ENCODE results near the gene SLC35F4. TPM values are rescaled to one million over a fixed set of nuclear protein-coding genes. Genes with fewer than 3 reads are reported as not detected.

The SLC35F4 gene
- total and polyA plus RNA-seq, 10 of the 15 experiments (the other 5 are each of a cell fraction or from before 2014, with no cell fraction given), result 0.06 to 0.30 TPM; not detected in 8

DNA sequence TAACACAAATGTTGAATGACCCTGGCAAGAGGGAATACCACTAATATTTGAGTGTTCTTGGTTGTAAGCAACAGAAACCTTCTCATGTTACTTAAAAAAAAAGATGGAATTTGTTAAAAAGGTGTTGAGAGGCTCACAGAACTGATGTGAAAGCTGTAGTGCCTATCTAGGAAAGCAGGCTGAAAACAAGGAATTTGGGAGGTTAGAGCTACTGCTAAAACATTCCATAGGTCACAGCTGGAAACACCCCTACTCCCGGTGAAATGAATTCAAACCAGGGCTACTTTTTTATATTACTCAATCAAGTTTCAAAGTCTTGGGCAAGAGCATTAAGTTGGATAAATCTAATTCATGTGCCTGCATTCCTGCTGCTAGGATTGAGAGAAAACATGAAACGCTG is 104.1 kb downstream of the SLC35F4 start (continued):
- TF ChIP-seq, protein P1, sequence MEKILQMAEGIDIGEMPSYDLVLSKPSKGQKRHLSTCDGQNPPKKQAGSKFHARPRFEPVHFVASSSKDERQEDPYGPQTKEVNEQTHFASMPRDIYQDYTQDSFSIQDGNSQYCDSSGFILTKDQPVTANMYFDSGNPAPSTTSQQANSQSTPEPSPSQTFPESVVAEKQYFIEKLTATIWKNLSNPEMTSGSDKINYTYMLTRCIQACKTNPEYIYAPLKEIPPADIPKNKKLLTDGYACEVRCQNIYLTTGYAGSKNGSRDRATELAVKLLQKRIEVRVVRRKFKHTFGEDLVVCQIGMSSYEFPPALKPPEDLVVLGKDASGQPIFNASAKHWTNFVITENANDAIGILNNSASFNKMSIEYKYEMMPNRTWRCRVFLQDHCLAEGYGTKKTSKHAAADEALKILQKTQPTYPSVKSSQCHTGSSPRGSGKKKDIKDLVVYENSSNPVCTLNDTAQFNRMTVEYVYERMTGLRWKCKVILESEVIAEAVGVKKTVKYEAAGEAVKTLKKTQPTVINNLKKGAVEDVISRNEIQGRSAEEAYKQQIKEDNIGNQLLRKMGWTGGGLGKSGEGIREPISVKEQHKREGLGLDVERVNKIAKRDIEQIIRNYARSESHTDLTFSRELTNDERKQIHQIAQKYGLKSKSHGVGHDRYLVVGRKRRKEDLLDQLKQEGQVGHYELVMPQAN (conservative IDR thresholded peaks at IDR 0.05), result no peak
- TF ChIP-seq, protein P2, sequence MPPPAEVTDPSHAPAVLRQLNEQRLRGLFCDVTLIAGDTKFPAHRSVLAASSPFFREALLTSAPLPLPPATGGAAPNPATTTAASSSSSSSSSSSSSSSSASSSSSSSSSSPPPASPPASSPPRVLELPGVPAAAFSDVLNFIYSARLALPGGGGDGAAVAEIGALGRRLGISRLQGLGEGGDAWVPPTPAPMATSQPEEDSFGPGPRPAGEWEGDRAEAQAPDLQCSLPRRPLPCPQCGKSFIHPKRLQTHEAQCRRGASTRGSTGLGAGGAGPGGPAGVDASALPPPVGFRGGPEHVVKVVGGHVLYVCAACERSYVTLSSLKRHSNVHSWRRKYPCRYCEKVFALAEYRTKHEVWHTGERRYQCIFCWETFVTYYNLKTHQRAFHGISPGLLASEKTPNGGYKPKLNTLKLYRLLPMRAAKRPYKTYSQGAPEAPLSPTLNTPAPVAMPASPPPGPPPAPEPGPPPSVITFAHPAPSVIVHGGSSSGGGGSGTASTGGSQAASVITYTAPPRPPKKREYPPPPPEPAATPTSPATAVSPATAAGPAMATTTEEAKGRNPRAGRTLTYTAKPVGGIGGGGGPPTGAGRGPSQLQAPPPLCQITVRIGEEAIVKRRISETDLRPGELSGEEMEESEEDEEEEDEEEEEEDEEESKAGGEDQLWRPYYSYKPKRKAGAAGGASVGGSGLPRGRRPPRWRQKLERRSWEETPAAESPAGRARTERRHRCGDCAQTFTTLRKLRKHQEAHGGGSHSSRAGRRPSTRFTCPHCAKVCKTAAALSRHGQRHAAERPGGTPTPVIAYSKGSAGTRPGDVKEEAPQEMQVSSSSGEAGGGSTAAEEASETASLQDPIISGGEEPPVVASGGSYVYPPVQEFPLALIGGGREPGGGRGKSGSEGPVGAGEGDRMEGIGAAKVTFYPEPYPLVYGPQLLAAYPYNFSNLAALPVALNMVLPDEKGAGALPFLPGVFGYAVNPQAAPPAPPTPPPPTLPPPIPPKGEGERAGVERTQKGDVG (CRISPR knock-in tag; IDR thresholded peaks at IDR 0.05), result no peak

DNA sequence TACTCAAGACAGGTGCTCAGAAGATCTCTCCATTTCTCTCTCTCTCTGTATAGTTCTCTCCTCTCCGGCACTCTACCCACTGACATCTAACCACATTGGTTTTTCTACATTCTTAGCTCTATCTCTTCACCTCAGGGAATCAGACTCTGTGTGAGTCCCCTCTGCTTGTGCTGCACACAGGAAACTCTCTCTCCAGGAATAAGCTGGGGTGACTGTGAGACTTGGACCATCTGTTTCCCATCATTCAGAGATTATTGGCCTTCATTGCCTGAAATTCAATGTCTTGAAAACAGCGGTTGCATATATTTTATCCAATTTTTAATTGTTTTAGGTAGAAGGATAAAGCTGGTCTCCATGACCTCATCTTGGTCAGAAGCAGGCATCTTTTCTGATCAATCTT is 105.0 kb downstream of the SLC35F4 start:
- no peaks in the 10 kb centered on the region for H3K36me3 ChIP-seq (ENCODE audit: control insufficient read depth in 2 of 2, insufficient read depth in 2 of 2, low read length in 1 of 2)
- no peak for ATAC-seq
- intact Hi-C loops (cut with micrococcal nuclease; ENCODE audit: unreplicated experiment) (no loop called here), in situ Hi-C loops (cut with MboI) (no loop called here)
- WGBS (ENCODE audit: insufficient coverage, insufficient replicate concordance, low lambda C conversion rate, missing lambda C conversion rate), result 26% methylated on average over 2 of the region's 2 CpGs
- no peaks in the 10 kb centered on the region for H4K20me1 ChIP-seq (ENCODE audit: control insufficient read depth, insufficient read depth)
- DNase-seq (ENCODE audit: low read depth, low spot score), result no peak
- H3K27me3 ChIP-seq (replicated peaks in 1 of 2; ENCODE audit: control insufficient read depth in 2 of 2, insufficient read depth in 2 of 2, low read length in 1 of 2), result no peaks in the 10 kb centered on the region; a peak in 1 of 4 replicates
- no peak overlapping the region for H3K4me3 ChIP-seq
- H3K79me2 ChIP-seq (ENCODE audit: control insufficient read depth, insufficient read depth, low read length), result no peaks in the 10 kb centered on the region
- no peaks in the 10 kb centered on the region for H3K4me1 ChIP-seq (ENCODE audit: control insufficient read depth, insufficient read depth, low read length)
- no peak for FAIRE-seq
- ChIA-PET CTCF (no interaction called here), SMC1A (ENCODE audit: uncharacterized antibody, unreplicated experiment) (interaction anchor here (1.1 kb wide), 1 partner anchor 49 kb away, joined by 3 read pairs; no protein-coding TSS in a partner anchor), POLR2A (no interaction called here), RAD21 (ENCODE audit: unreplicated experiment) (no interaction called here)
- no peak overlapping the region for H2AFZ ChIP-seq (ENCODE audit: control insufficient read depth, low read depth, low read length)
- no TSS peak for BruUV-seq (replicated peaks)
- H3K9me3 ChIP-seq (replicated peaks; ENCODE audit: control insufficient read depth, insufficient read depth, low read length), result no peaks in the 10 kb centered on the region
- no peak overlapping the region for H3K9ac ChIP-seq (ENCODE audit: control insufficient read depth, insufficient read depth, low read length)
- H3K4me2 ChIP-seq (ENCODE audit: control insufficient read depth, insufficient read depth), result no peak overlapping the region
- H3K27ac ChIP-seq (ENCODE audit: control insufficient read depth, insufficient read depth), result no peak overlapping the region
- TF ChIP-seq NR2C2 (IDR thresholded peaks at IDR 0.05; ENCODE audit: borderline replicate concordance, control insufficient read depth, insufficient read length, low read depth), result no peak
- no peak for TF ChIP-seq TCF7 (IDR thresholded peaks at IDR 0.05; ENCODE audit: borderline replicate concordance)
- TF ChIP-seq NR2C1 (IDR thresholded peaks at IDR 0.05), result no peak
- TF ChIP-seq YBX1 (IDR thresholded peaks at IDR 0.05), result no peak
- no peak for TF ChIP-seq JUND (IDR thresholded peaks at IDR 0.05; ENCODE audit: low read depth, low read length)
- no peak for TF ChIP-seq MEF2A (IDR thresholded peaks at IDR 0.05; ENCODE audit: insufficient read depth, low read depth, low read length)
- TF ChIP-seq ZBED1 (IDR thresholded peaks at IDR 0.05; ENCODE audit: borderline replicate concordance), result no peak
- no peak for TF ChIP-seq TARDBP (IDR thresholded peaks at IDR 0.05; ENCODE audit: borderline replicate concordance)
- TF ChIP-seq CBX3 (IDR thresholded peaks at IDR 0.05; ENCODE audit: borderline replicate concordance, low read depth), result no peak
- TF ChIP-seq KAT2A (conservative IDR thresholded peaks at IDR 0.05; ENCODE audit: control insufficient read depth, low read depth, low read length), result no peak
- TF ChIP-seq, protein P3, sequence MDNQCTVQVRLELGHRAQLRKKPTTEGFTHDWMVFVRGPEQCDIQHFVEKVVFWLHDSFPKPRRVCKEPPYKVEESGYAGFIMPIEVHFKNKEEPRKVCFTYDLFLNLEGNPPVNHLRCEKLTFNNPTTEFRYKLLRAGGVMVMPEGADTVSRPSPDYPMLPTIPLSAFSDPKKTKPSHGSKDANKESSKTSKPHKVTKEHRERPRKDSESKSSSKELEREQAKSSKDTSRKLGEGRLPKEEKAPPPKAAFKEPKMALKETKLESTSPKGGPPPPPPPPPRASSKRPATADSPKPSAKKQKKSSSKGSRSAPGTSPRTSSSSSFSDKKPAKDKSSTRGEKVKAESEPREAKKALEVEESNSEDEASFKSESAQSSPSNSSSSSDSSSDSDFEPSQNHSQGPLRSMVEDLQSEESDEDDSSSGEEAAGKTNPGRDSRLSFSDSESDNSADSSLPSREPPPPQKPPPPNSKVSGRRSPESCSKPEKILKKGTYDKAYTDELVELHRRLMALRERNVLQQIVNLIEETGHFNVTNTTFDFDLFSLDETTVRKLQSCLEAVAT (IDR thresholded peaks at IDR 0.05), result no peak
- TF ChIP-seq SREBF1 (IDR thresholded peaks at IDR 0.05; ENCODE audit: low read length), result no peak
- TF ChIP-seq, protein P1 (conservative IDR thresholded peaks at IDR 0.05), result no peak
- TF ChIP-seq POLR2AphosphoS5 (IDR thresholded peaks at IDR 0.05; ENCODE audit: low read length), result no peak
- no peak for TF ChIP-seq SMARCA5 (IDR thresholded peaks at IDR 0.05)
